ENCODE measurements around the gene UBE2D2.
A peak's percentile ranks its signal among the peaks of the same experiment; 100 is the strongest.

UBE2D2 gene

DNA sequence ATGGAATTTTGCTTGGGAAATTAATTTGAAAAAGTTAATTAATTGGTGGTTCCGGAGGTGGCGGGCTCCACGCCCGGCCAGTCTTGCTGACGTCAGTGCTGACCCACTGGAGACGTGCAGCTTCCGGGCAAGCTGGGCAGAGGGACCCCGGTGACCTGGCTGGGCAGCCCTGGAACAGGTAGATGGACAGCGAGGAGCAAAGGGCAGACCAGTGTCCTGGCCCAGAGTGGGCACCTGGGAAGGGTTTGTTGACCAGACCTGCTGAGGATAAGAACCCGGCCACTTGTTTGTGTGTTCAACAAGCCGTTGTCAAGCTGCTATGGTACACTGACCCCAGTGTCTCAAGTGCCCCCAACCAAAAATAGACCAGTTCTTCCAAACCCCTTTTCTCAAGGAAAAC, 104.5 kb downstream of the UBE2D2 start:
- H3K4me1 ChIP-seq (ENCODE audit: insufficient read depth, poor library complexity, severe bottlenecking) = peaks cover 18% of the 10 kb centered on the region
- H3K9me3 ChIP-seq (ENCODE audit: severe bottlenecking) = no peaks in the 10 kb centered on the region
- DNase-seq (ENCODE audit: low spot score) (no peak), ATAC-seq (ENCODE audit: low read depth) (no peak)
- no peaks in the 10 kb centered on the region for H3K27me3 ChIP-seq (ENCODE audit: insufficient read depth, poor library complexity, severe bottlenecking)
- H3K4me3 ChIP-seq (ENCODE audit: severe bottlenecking) = no peak overlapping the region
- TF ChIP-seq, protein P1, sequence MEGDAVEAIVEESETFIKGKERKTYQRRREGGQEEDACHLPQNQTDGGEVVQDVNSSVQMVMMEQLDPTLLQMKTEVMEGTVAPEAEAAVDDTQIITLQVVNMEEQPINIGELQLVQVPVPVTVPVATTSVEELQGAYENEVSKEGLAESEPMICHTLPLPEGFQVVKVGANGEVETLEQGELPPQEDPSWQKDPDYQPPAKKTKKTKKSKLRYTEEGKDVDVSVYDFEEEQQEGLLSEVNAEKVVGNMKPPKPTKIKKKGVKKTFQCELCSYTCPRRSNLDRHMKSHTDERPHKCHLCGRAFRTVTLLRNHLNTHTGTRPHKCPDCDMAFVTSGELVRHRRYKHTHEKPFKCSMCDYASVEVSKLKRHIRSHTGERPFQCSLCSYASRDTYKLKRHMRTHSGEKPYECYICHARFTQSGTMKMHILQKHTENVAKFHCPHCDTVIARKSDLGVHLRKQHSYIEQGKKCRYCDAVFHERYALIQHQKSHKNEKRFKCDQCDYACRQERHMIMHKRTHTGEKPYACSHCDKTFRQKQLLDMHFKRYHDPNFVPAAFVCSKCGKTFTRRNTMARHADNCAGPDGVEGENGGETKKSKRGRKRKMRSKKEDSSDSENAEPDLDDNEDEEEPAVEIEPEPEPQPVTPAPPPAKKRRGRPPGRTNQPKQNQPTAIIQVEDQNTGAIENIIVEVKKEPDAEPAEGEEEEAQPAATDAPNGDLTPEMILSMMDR (IDR thresholded peaks at IDR 0.05; ENCODE audit: poor library complexity, severe bottlenecking) = no peak
- no peaks in the 10 kb centered on the region for H3K36me3 ChIP-seq (ENCODE audit: low read depth)
- H3K27ac ChIP-seq (ENCODE audit: poor library complexity, severe bottlenecking) = no peak overlapping the region

DNA sequence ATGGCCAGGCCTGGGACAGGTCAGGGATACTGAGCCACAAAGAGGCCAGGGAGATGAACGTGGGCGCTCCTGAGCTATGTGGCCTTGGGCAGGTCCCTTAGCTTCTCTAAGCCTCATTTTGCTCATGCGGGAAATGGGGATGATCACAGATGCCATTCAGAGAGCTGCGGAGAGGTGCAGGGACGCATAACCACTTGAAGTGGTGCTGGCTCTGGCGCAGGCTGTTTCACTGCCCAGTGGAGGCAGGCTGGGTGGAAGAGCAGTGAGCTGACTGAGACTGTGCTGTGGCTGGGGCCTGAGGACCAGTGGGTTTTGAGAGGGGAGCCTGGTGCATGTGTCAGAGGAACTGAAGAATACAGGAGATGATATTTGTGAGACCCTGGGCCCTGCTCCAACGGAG, 105.4 kb downstream of the UBE2D2 start:
- Histone ChIP-seq H3K27me3 (ENCODE audit: insufficient read depth, poor library complexity, severe bottlenecking) (no peaks in the 10 kb centered on the region), H3K9me3 (ENCODE audit: severe bottlenecking) (no peaks in the 10 kb centered on the region), H3K27ac (ENCODE audit: poor library complexity, severe bottlenecking) (no peak overlapping the region), H3K4me3 (ENCODE audit: severe bottlenecking) (no peak overlapping the region), H3K4me1 (ENCODE audit: insufficient read depth, poor library complexity, severe bottlenecking) (peaks cover 21% of the 10 kb centered on the region), H3K36me3 (ENCODE audit: low read depth) (no peaks in the 10 kb centered on the region)
- ATAC-seq (ENCODE audit: low read depth) (no peak), DNase-seq (ENCODE audit: low spot score) (no peak)
- TF ChIP-seq, protein P1 (IDR thresholded peaks at IDR 0.05; ENCODE audit: poor library complexity, severe bottlenecking) = no peak

DNA sequence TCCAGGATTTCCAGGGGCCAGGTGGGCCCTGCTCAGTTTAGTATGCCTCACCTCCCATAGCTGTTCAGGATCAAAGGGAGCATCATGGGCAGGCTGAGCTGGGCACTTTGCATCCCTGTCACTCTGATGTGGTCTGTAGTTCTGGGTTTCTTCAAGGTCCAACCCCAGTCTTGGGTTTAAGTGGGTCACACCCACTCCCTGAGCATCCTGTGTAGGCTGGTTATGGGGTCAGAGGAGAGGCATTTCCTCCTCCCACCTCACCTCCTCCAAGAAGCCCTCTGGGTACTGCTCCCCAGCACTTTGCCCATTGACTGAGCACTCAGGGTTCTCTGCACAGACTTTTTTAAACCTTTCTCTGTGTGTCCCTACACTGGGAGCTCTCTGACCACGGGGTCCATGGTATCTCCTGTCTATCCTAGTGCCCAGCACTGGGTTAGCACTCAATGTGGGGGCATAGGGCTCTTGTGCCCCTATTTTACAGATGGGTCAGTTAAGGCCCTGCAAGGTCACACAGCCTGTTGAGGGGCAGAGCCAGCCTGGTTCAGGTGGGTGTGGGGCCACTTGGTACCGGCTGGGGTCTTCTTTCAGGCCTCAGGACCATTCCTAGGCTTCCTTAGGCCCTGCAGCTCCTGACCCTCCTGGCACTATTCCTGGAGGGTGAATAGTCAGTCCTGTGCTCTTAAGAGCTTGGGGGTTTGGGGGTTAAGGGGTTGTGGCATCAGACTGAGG, 106.0 kb downstream of the UBE2D2 start:
- TF ChIP-seq, protein P1 (IDR thresholded peaks at IDR 0.05; ENCODE audit: poor library complexity, severe bottlenecking) = no peak
- H3K27me3 ChIP-seq (ENCODE audit: insufficient read depth, poor library complexity, severe bottlenecking) = no peaks in the 10 kb centered on the region
- no peaks in the 10 kb centered on the region for H3K9me3 ChIP-seq (ENCODE audit: severe bottlenecking)
- H3K4me3 ChIP-seq (ENCODE audit: severe bottlenecking) = no peak overlapping the region
- DNase-seq (ENCODE audit: low spot score) = no peak
- ATAC-seq (ENCODE audit: low read depth) = no peak
- H3K27ac ChIP-seq (ENCODE audit: poor library complexity, severe bottlenecking) = peak overlapping the region; percentile 57
- no peaks in the 10 kb centered on the region for H3K36me3 ChIP-seq (ENCODE audit: low read depth)
- peaks cover 23% of the 10 kb centered on the region for H3K4me1 ChIP-seq (ENCODE audit: insufficient read depth, poor library complexity, severe bottlenecking)

DNA sequence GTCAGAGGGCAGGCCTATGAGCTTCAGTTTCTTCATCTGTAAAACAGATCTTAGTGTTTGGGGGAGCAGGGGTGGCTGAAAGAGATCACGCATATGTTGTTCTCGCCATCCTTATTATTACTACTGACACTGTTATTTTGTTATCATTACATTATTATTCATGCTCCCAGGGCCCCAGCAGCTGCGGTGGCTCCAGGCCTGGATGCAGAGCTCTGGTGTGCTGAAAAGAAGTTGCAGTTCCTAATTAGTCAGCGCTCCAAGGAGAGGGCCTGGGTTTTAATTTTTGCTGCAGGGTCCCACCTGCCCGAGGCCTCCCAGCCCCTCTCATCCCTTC, 106.6 kb downstream of the UBE2D2 start:
- TF ChIP-seq, protein P1 (IDR thresholded peaks at IDR 0.05; ENCODE audit: poor library complexity, severe bottlenecking) = no peak
- Histone ChIP-seq H3K9me3 (ENCODE audit: severe bottlenecking) (no peaks in the 10 kb centered on the region), H3K4me1 (ENCODE audit: insufficient read depth, poor library complexity, severe bottlenecking) (peaks cover 23% of the 10 kb centered on the region), H3K36me3 (ENCODE audit: low read depth) (no peaks in the 10 kb centered on the region), H3K4me3 (ENCODE audit: severe bottlenecking) (peak overlapping the region; percentile 30), H3K27me3 (ENCODE audit: insufficient read depth, poor library complexity, severe bottlenecking) (no peaks in the 10 kb centered on the region), H3K27ac (ENCODE audit: poor library complexity, severe bottlenecking) (peak overlapping the region; percentile 57)
- peak; percentile 4; the same call in 1 of the 3 replicates for ATAC-seq (ENCODE audit: low read depth)
- no peak for DNase-seq (ENCODE audit: low spot score)

All from RWPE2 (cell line).